ENCODE results near the gene CPXM1.

DNA sequence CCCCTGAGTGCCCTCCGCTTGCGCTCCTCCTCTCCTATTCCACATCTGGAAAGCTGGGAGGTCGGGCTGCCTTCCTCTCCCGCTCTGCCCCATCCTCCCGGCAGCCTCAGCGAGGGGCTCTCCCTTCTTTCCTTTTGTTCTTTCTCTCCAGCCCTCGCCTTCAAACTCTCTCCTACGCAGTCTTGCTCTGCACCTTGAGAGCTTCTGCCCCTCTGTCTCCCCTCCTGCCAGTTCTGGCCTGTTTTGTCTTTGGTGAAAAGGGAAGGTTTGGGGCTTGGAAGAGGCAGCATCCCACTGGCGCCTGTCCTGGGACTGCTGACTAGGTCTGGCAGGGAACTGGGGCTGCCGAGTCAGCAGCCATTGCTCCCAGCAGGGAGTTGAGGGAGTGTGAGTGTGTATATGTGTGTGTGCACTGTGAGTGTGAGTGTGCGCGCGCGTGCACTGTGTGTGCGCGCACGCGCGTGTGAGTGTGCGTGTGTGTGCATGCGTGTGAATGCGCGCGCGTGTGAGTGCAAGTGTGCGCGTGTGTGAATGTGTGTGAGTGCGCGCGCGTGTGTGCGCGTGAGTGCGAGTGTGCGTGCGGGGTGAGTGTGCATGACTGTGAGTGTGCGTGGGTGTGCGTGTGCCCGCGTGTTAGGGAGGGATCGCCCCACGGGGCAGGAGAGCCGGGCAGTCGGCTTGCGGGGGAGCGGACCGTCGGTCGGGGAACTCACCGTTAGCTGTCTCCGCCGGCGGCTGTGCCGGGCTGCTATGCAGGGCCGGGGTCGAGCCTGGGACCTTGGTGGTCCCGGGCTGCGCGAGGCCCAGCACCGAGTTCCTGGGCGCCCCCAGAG lies 523 bp downstream of the CPXM1 start:
- no peak for TF ChIP-seq CTCF (IDR thresholded peaks at IDR 0.05; ENCODE audit: low read depth, low read length, missing input control)
- no peak for TF ChIP-seq TAF1 (conservative IDR thresholded peaks at IDR 0.05)
- TF ChIP-seq, protein P1, sequence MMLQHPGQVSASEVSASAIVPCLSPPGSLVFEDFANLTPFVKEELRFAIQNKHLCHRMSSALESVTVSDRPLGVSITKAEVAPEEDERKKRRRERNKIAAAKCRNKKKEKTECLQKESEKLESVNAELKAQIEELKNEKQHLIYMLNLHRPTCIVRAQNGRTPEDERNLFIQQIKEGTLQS (IDR thresholded peaks at IDR 0.05), result no peak
- no peak for TF ChIP-seq RAD21 (IDR thresholded peaks at IDR 0.05)
- no peak for TF ChIP-seq JUND (IDR thresholded peaks at IDR 0.05)
- no peak for TF ChIP-seq SP1 (IDR thresholded peaks at IDR 0.05)
- no peak for TF ChIP-seq ZBTB33 (IDR thresholded peaks at IDR 0.05)
- no peak for TF ChIP-seq EGR1 (IDR thresholded peaks at IDR 0.05; ENCODE audit: low read depth in 2 of 2)
- no peak for TF ChIP-seq FOXA1 (IDR thresholded peaks at IDR 0.05)
- no peak for TF ChIP-seq FOXA2 (IDR thresholded peaks at IDR 0.05)
- TF ChIP-seq, protein P2, sequence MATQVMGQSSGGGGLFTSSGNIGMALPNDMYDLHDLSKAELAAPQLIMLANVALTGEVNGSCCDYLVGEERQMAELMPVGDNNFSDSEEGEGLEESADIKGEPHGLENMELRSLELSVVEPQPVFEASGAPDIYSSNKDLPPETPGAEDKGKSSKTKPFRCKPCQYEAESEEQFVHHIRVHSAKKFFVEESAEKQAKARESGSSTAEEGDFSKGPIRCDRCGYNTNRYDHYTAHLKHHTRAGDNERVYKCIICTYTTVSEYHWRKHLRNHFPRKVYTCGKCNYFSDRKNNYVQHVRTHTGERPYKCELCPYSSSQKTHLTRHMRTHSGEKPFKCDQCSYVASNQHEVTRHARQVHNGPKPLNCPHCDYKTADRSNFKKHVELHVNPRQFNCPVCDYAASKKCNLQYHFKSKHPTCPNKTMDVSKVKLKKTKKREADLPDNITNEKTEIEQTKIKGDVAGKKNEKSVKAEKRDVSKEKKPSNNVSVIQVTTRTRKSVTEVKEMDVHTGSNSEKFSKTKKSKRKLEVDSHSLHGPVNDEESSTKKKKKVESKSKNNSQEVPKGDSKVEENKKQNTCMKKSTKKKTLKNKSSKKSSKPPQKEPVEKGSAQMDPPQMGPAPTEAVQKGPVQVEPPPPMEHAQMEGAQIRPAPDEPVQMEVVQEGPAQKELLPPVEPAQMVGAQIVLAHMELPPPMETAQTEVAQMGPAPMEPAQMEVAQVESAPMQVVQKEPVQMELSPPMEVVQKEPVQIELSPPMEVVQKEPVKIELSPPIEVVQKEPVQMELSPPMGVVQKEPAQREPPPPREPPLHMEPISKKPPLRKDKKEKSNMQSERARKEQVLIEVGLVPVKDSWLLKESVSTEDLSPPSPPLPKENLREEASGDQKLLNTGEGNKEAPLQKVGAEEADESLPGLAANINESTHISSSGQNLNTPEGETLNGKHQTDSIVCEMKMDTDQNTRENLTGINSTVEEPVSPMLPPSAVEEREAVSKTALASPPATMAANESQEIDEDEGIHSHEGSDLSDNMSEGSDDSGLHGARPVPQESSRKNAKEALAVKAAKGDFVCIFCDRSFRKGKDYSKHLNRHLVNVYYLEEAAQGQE (IDR thresholded peaks at IDR 0.05), result no peak

Data from liver (tissue), 3 donors.